K562 (cell line): ENCODE data around the gene CD44. TPM values are rescaled to one million over a fixed set of nuclear protein-coding genes. Genes with fewer than 3 reads are reported as not detected.

ENCODE experiments used
- ATAC-seq: fragments of 200-7000 bp; cut with Tn5 transposase; 3 replicates; pipeline ENCODE4 v1.9.1; 2020; ENCODE audit warnings: moderate library complexity
- BruUV-seq: library from RNA; stranded (reverse); fragments of 400-500 nt; replicated peaks from 2 replicates; lab custom pipeline; 2021; lab: Mats Ljungman, UMichigan
- CTCF ChIA-PET: fragments of 300-600 bp; formaldehyde crosslinking; extraction: SDS; loops from one replicate; lab custom pipeline; 2021; ENCODE audit warnings: low intra/inter-chr PET ratio; lab: Yijun Ruan, JAX
- POLR2A ChIA-PET: fragments of 300-600, 350-650 bp; sonication (Branson Sonifier 250); formaldehyde crosslinking; extraction: SDS; loops from one replicate; lab custom pipeline; 2021; ENCODE audit warnings: antibody characterized with exemption, inconsistent platforms; lab: Yijun Ruan, JAX
- DNase-seq, 4 experiments: peaks; one replicate each; pipeline versions ENCODE4 v3.0.0 to v3.0.0-alpha.2; 2011 to 2018; ENCODE audit warnings: low spot score in 3 of 4, mixed read lengths in 3 of 4; ENCODE audit errors: extremely low read depth in 1 of 4
- FAIRE-seq: peaks from 2 replicates; lab custom pipeline; 2011; peaks lifted over from hg19 to GRCh38; lab: Jason Lieb, UNC
- H2AFZ ChIP-seq: 2 replicates; pipeline ENCODE4 v1.6.0; 2011; ENCODE audit warnings: low read depth, low read length, control low read depth, inconsistent platforms
- H3K27ac ChIP-seq: fragments of 200-600 bp; 3 replicates; pipeline ENCODE4 v1.8.0; 2011; ENCODE audit warnings: low read depth, mild to moderate bottlenecking, control low read depth, inconsistent platforms, low read length, moderate library complexity, mixed read lengths; ENCODE audit errors: extremely low read depth
- H3K27me3 ChIP-seq, 2 experiments: fragments of 300-600 bp in 1 of 2; 2 replicates in 1 of 2; 3 replicates in 1 of 2; pipeline versions ENCODE4 v1.6.0 to v1.8.0; 2011; ENCODE audit warnings: inconsistent platforms in 2 of 2, low read length in 2 of 2, mild to moderate bottlenecking in 1 of 2, mixed read lengths in 1 of 2, moderate library complexity in 1 of 2; ENCODE audit not compliant: control insufficient read depth in 2 of 2, insufficient read depth in 2 of 2
- H3K36me3 ChIP-seq: fragments of 300-600 bp; 3 replicates; pipeline ENCODE4 v1.8.0; 2011; ENCODE audit warnings: mild to moderate bottlenecking, low read length, inconsistent platforms; ENCODE audit not compliant: control insufficient read depth, insufficient read depth
- H3K4me1 ChIP-seq, 2 experiments: fragments of 200-600 bp in 1 of 2; replicated peaks in 1 of 2; 2 replicates in 1 of 2; 3 replicates in 1 of 2; pipeline versions ENCODE4 v1.5.1 to v1.8.0; 2011; ENCODE audit warnings: inconsistent platforms in 2 of 2, low read length in 2 of 2, mild to moderate bottlenecking in 1 of 2, mixed read lengths in 1 of 2, moderate library complexity in 1 of 2; ENCODE audit not compliant: control insufficient read depth in 2 of 2, insufficient read depth in 2 of 2
- H3K4me2 ChIP-seq: 2 replicates; pipeline ENCODE4 v1.6.1; 2011; ENCODE audit warnings: low read length, control low read depth, inconsistent platforms, mixed read lengths; ENCODE audit not compliant: insufficient read depth
- H3K4me3 ChIP-seq: fragments of 200-600 bp; sonication (generic), shearing (Covaris generic); 2 replicates; pipeline ENCODE4 v1.5.1; 2016; ENCODE audit warnings: control low read depth, inconsistent platforms
- H3K79me2 ChIP-seq: fragments of 200-600 bp; 3 replicates; pipeline ENCODE4 v1.8.0; 2011; ENCODE audit warnings: low read length, inconsistent platforms; ENCODE audit not compliant: control insufficient read depth, insufficient read depth
- H3K9ac ChIP-seq, 2 experiments: 2 replicates each; pipeline versions ENCODE4 v1.6.0 to v1.6.1; 2011; ENCODE audit warnings: low read depth in 2 of 2, low read length in 2 of 2, control low read depth in 1 of 2, inconsistent platforms in 1 of 2, mild to moderate bottlenecking in 1 of 2, mixed read lengths in 1 of 2; ENCODE audit not compliant: insufficient read depth in 1 of 2
- H3K9me1 ChIP-seq: one replicate; pipeline ENCODE4 v1.6.0; 2011; ENCODE audit warnings: inconsistent platforms, mild to moderate bottlenecking, low read length, moderate library complexity; ENCODE audit not compliant: control insufficient read depth, insufficient read depth
- H3K9me3 ChIP-seq: replicated peaks from 2 replicates; pipeline ENCODE4 v1.5.1; 2011; ENCODE audit warnings: low read depth, low read length, inconsistent platforms; ENCODE audit not compliant: control insufficient read depth, insufficient read depth
- H4K20me1 ChIP-seq: replicated peaks from 2 replicates; pipeline ENCODE4 v1.6.1; 2011; ENCODE audit warnings: low read length, inconsistent platforms, mixed read lengths; ENCODE audit not compliant: control insufficient read depth, insufficient read depth
- ATF2 ChIP-seq: sonication (generic); formaldehyde crosslinking; IDR thresholded peaks from 2 replicates; pipeline ENCODE4 v1.8.1; 2022; ENCODE audit warnings: missing genetic modification reagents
- EWSR1 ChIP-seq: fragments of 450-650 bp; IDR thresholded peaks from 2 replicates; pipeline ENCODE4 v1.6.1; 2018; ENCODE audit warnings: borderline replicate concordance, mild to moderate bottlenecking, low read depth, moderate library complexity; ENCODE audit not compliant: partially characterized antibody
- MXI1 ChIP-seq: IDR thresholded peaks from 2 replicates; pipeline ENCODE4 v1.6.1; 2011; ENCODE audit warnings: low read depth, mild to moderate bottlenecking, improper control_type of control experiment, low read length
- NELFE ChIP-seq: IDR thresholded peaks from 2 replicates; pipeline ENCODE4 v1.6.1; 2011; ENCODE audit warnings: mild to moderate bottlenecking; ENCODE audit not compliant: insufficient read depth, insufficient read length
- NFXL1 ChIP-seq: fragments of 450-650 bp; formaldehyde crosslinking; IDR thresholded peaks from 2 replicates; pipeline ENCODE4 v1.4.0; 2021; ENCODE audit warnings: mild to moderate bottlenecking
- POU5F1 ChIP-seq: fragments of 150-350 bp; IDR thresholded peaks from 2 replicates; pipeline ENCODE4 v1.6.1; 2014; ENCODE audit warnings: borderline replicate concordance, low read length, low read depth, mild to moderate bottlenecking; ENCODE audit not compliant: partially characterized antibody
- SLC30A9 ChIP-seq: fragments of 250-450 bp; sonication (Bioruptor Pico); IDR thresholded peaks from 2 replicates; pipeline ENCODE4 v1.8.0; 2022; ENCODE audit warnings: mild to moderate bottlenecking, moderate library complexity
- SNRNP70 ChIP-seq: fragments of 200-400 bp; formaldehyde crosslinking; optimal IDR thresholded peaks from 2 replicates; pipeline ENCODE3; 2017; ENCODE audit warnings: low read depth, low read length
- STAT5B ChIP-seq: fragments of 250-450 bp; sonication (Bioruptor Pico); IDR thresholded peaks from 2 replicates; pipeline ENCODE4 v1.8.0; 2021; ENCODE audit warnings: mild to moderate bottlenecking, inconsistent platforms
- TFAM ChIP-seq: fragments of 250-450 bp; sonication (Bioruptor Pico); conservative IDR thresholded peaks from 2 replicates; pipeline ENCODE4 v1.5.0; 2021; ENCODE audit warnings: mild to moderate bottlenecking, moderate library complexity
- YBX1 ChIP-seq: fragments of 450-650 bp; IDR thresholded peaks from 2 replicates; pipeline ENCODE4 v1.7.1; 2016; ENCODE audit warnings: mild to moderate bottlenecking
- ZNF707 ChIP-seq: fragments of 250-450 bp; sonication (Bioruptor Pico); conservative IDR thresholded peaks from 2 replicates; pipeline ENCODE4 v1.8.0; 2022; ENCODE audit warnings: inconsistent platforms, mild to moderate bottlenecking, moderate library complexity
- ZNF77 ChIP-seq: fragments of 250-450 bp; sonication (Bioruptor Pico); IDR thresholded peaks from 2 replicates; pipeline ENCODE4 v1.5.0; 2020
- WGBS: fragments of 100-300 bp; shearing (Covaris generic); methylation state at CpG from one replicate; pipeline ENCODE4 v1.1.6; 2016; ENCODE audit warnings: low coverage, mixed read lengths; ENCODE audit not compliant: insufficient coverage; ENCODE audit errors: missing lambda C conversion rate; 5-methylcytosine and 5-hydroxymethylcytosine counted together
- in situ Hi-C: fragments of 300-500 bp; cut with MboI; formaldehyde crosslinking; loops from 4 replicates; pipeline ENCODE4 v1.15.0; 2018; ENCODE audit warnings: inconsistent platforms, mixed read lengths
- intact Hi-C: fragments of 100-400 bp; cut with micrococcal nuclease; formaldehyde crosslinking; loops from 2 replicates; pipeline ENCODE4 v1.14.2; 2022
- polyA plus RNA-seq, 8 experiments: library from polyadenylated mRNA; depleted of rRNA in 4 of 8; stranded (reverse) in 5 of 8; unstranded in 3 of 8; fragments of >200 nt; fragmentation: Nextera tagmentation in 2 of 8; fragmentation: Illumina TruSeq in 1 of 8; extraction: Ambion mirVana in 2 of 8; extraction: Trizol in 1 of 8; gene quantifications; 2 replicates each; pipeline versions ENCODE4 v1.2.1 to v1.2.3, GENCODE V29; 2011 to 2014; ENCODE audit warnings: inconsistent platforms in 1 of 8, missing spikeins in 1 of 8
- total RNA-seq, 7 experiments: library from RNA; depleted of rRNA in 6 of 7; stranded (reverse); fragments of >200 nt in 6 of 7; fragmentation: Illumina TruSeq in 2 of 7; extraction: Trizol in 2 of 7; gene quantifications; 2 replicates each; pipeline versions ENCODE4 v1.2.1 to v1.2.3, GENCODE V29; 2011 to 2021; ENCODE audit warnings: low replicate concordance in 1 of 7
- TF ChIP-seq, protein P1 (sequence below): sonication (generic); formaldehyde crosslinking; IDR thresholded peaks from 2 replicates; pipeline ENCODE4 v1.8.1; 2023; ENCODE audit warnings: mild to moderate bottlenecking, missing genetic modification reagents
- TF ChIP-seq, protein P2 (sequence below): sonication (generic); formaldehyde crosslinking; IDR thresholded peaks from 2 replicates; pipeline ENCODE4 v1.5.0; 2020; ENCODE audit warnings: missing genetic modification reagents
- TF ChIP-seq, protein P3 (sequence below), 2 experiments: fragments of 450-650 bp in 1 of 2; sonication (generic) in 1 of 2; formaldehyde crosslinking; conservative IDR thresholded peaks; 2 replicates each; pipeline versions ENCODE4 v1.4.0 to v1.8.1; 2020 to 2022; ENCODE audit warnings: mild to moderate bottlenecking in 1 of 2, missing genetic modification reagents in 1 of 2

CD44 gene
- total and polyA plus RNA-seq, 9 of the 15 experiments (the other 6 are each of a cell fraction or from before 2014, with no cell fraction given), result 1.2 to 13.9 (median 3.0) TPM

DNA sequence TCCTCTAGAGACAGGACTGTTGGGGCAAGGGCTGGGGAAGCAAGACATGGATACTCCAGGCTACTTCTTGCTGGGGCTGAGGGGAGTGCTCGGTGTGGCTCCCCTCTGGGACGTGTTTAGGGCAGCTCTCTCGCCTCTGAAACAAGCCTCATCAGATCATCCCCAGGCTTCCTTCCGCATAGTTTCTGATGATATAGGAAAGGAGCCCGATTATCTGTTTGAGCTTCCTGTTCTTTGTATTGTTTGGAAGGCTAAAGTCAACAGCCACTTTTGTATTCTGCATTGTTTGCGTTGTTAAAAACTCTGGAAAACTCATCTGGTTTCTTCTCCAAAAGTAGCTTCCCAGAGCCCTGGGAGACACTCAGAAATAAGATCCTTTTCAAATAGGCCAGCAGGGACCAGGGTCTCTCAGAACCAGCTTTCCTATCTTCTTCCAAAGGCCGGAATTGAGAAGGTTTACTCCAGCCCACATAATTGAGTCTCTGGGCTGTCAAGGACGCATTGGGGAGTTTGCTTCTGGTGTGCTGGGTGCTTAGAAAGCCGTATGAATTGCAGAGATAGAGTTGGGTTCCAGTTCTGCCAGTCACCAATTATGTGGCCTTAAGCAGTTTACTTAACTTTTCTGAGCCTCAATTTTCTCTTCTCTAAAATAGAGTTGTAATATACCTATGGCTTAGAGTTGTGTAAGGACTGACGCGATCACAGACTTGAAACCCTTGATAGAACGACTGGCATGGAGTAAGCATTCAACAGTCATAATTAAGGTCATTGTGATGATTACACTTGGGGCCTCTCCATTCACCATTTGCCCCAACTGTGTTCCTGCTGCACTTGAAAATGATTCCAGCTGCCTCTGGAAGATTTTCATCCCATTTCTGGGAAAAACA is 19.1 kb downstream of the CD44 start:
- under 1% methylated on average over 12 of the region's 12 CpGs for WGBS
- DNase-seq (no peak), ATAC-seq (no peak), FAIRE-seq (no peak)
- in situ Hi-C loops, result no loop called here
- no peak overlapping the region for H2AFZ ChIP-seq
- H3K27me3 ChIP-seq, result peaks cover 0 to 9% of the 10 kb centered on the region in 2 experiments; a peak in 3 of 5 replicates
- no peaks in the 10 kb centered on the region for H3K79me2 ChIP-seq
- intact Hi-C loops, result no loop called here
- TF ChIP-seq ATF2 (CRISPR knock-in tag) (no peak), ZNF707 (no peak), NELFE (no peak), MXI1 (no peak), EWSR1 (no peak), POU5F1 (no peak), NFXL1 (CRISPR knock-in tag) (no peak), SLC30A9 (CRISPR knock-in tag) (no peak), TFAM (CRISPR knock-in tag) (no peak), YBX1 (no peak), SNRNP70 (no peak), ZNF77 (CRISPR knock-in tag) (no peak), STAT5B (CRISPR knock-in tag) (no peak)
- TF ChIP-seq, protein P1, sequence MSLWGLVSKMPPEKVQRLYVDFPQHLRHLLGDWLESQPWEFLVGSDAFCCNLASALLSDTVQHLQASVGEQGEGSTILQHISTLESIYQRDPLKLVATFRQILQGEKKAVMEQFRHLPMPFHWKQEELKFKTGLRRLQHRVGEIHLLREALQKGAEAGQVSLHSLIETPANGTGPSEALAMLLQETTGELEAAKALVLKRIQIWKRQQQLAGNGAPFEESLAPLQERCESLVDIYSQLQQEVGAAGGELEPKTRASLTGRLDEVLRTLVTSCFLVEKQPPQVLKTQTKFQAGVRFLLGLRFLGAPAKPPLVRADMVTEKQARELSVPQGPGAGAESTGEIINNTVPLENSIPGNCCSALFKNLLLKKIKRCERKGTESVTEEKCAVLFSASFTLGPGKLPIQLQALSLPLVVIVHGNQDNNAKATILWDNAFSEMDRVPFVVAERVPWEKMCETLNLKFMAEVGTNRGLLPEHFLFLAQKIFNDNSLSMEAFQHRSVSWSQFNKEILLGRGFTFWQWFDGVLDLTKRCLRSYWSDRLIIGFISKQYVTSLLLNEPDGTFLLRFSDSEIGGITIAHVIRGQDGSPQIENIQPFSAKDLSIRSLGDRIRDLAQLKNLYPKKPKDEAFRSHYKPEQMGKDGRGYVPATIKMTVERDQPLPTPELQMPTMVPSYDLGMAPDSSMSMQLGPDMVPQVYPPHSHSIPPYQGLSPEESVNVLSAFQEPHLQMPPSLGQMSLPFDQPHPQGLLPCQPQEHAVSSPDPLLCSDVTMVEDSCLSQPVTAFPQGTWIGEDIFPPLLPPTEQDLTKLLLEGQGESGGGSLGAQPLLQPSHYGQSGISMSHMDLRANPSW (CRISPR knock-in tag), result no peak
- TF ChIP-seq, protein P2, sequence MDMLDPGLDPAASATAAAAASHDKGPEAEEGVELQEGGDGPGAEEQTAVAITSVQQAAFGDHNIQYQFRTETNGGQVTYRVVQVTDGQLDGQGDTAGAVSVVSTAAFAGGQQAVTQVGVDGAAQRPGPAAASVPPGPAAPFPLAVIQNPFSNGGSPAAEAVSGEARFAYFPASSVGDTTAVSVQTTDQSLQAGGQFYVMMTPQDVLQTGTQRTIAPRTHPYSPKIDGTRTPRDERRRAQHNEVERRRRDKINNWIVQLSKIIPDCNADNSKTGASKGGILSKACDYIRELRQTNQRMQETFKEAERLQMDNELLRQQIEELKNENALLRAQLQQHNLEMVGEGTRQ (CRISPR knock-in tag), result no peak
- TF ChIP-seq, protein P3, sequence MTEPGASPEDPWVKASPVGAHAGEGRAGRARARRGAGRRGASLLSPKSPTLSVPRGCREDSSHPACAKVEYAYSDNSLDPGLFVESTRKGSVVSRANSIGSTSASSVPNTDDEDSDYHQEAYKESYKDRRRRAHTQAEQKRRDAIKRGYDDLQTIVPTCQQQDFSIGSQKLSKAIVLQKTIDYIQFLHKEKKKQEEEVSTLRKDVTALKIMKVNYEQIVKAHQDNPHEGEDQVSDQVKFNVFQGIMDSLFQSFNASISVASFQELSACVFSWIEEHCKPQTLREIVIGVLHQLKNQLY (CRISPR knock-in tag; conservative IDR thresholded peaks at IDR 0.05), result no peak
- H4K20me1 ChIP-seq, result no peaks in the 10 kb centered on the region
- no peaks in the 10 kb centered on the region for H3K36me3 ChIP-seq
- H3K4me1 ChIP-seq, result peaks cover 0 to 3% of the 10 kb centered on the region in 2 experiments; a peak in 2 of 5 replicates
- no peaks in the 10 kb centered on the region for H3K9me1 ChIP-seq
- CTCF ChIA-PET, result no interaction called here
- H3K9me3 ChIP-seq, result no peaks in the 10 kb centered on the region
- no peak overlapping the region for H3K4me3 ChIP-seq
- POLR2A ChIA-PET, result interaction anchor here (0.6 to 0.7 kb wide), 3 partner anchors 12 to 620 kb away, joined by 3 read pairs; no protein-coding TSS in a partner anchor
- no peak overlapping the region for H3K9ac ChIP-seq
- BruUV-seq, result no TSS peak
- no peak overlapping the region for H3K27ac ChIP-seq
- no peak overlapping the region for H3K4me2 ChIP-seq
